ENCODE measurements around the gene P3H1. TPM values are rescaled to one million over a fixed set of nuclear protein-coding genes. Genes with fewer than 3 reads are reported as not detected.

Gene P3H1
- total and polyA plus RNA-seq, 2 of the 13 experiments (the other 11 are each of a cell fraction or from before 2014, with no cell fraction given), result 64.6 to 120 TPM

GRCh38 chr1:42765832-42766740 lies 742 bp downstream of the P3H1 start (continued):
- TF ChIP-seq RFXANK (CRISPR knock-in tag; IDR thresholded peaks at IDR 0.05), result no peak
- TF ChIP-seq RXRA (CRISPR knock-in tag; IDR thresholded peaks at IDR 0.05), result no peak
- TF ChIP-seq ZNF691 (CRISPR knock-in tag; IDR thresholded peaks at IDR 0.05; ENCODE audit: borderline replicate concordance, low read depth), result no peak
- TF ChIP-seq ZNF772 (CRISPR knock-in tag; IDR thresholded peaks at IDR 0.05), result peak; percentile 67; the same call in 1 of the 2 replicates
- TF ChIP-seq ZNF850 (CRISPR knock-in tag; conservative IDR thresholded peaks at IDR 0.05), result no peak
- no peak for TF ChIP-seq ZNF773 (CRISPR knock-in tag; IDR thresholded peaks at IDR 0.05; ENCODE audit: borderline replicate concordance)
- TF ChIP-seq SNAPC4 (CRISPR knock-in tag; IDR thresholded peaks at IDR 0.05), result no peak
- no peak for TF ChIP-seq STAT5B (CRISPR knock-in tag; IDR thresholded peaks at IDR 0.05)
- TF ChIP-seq MTF2 (CRISPR knock-in tag; IDR thresholded peaks at IDR 0.05; ENCODE audit: borderline replicate concordance), result no peak
- TF ChIP-seq ZFP91 (CRISPR knock-in tag; IDR thresholded peaks at IDR 0.05; ENCODE audit: borderline replicate concordance), result no peak
- no peak for TF ChIP-seq SP140L (CRISPR knock-in tag; IDR thresholded peaks at IDR 0.05; ENCODE audit: borderline replicate concordance)
- 0 out of 2 replicates have a peak, but pooled peaks have one; percentile 34 for TF ChIP-seq ZNF572 (CRISPR knock-in tag; IDR thresholded peaks at IDR 0.05)
- no peak for TF ChIP-seq MXD1 (CRISPR knock-in tag; IDR thresholded peaks at IDR 0.05)
- TF ChIP-seq SSRP1 (CRISPR knock-in tag; IDR thresholded peaks at IDR 0.05), result no peak
- TF ChIP-seq ZNF225 (CRISPR knock-in tag; IDR thresholded peaks at IDR 0.05), result peak; percentile 60; the same call in 1 of the 2 replicates
- TF ChIP-seq PAXIP1 (CRISPR knock-in tag; conservative IDR thresholded peaks at IDR 0.05), result no peak
- no peak for TF ChIP-seq CBX1 (IDR thresholded peaks at IDR 0.05; ENCODE audit: low read depth)

All from HepG2 (cell line).